Body of pancreas (tissue), 4 donors: Measurements from ENCODE around the gene MACO1. TPM values are rescaled to one million over a fixed set of nuclear protein-coding genes. Genes with fewer than 3 reads are reported as not detected.
A peak's percentile ranks its signal among the peaks of the same experiment; 100 is the strongest.

Experiments
- ATAC-seq: fragments of 150-250 bp; one replicate; pipeline ENCODE4 v1.9.1; 2016
- DNase-seq, 4 donors: peaks; one replicate each; pipeline ENCODE4 v3.0.0-alpha.2; 2019
- H3K27ac ChIP-seq, 4 donors: fragments of 200-600 bp; sonication (generic); 1 replicate in 3 of 4; 2 replicates in 1 of 4; pipeline versions ENCODE4 v1.5.1 to v1.6.1; 2016 to 2019; ENCODE audit warnings: mild to moderate bottlenecking in 1 of 4, mixed read lengths in 1 of 4, moderate library complexity in 1 of 4
- H3K27me3 ChIP-seq, 2 donors: fragments of 200-600 bp; sonication (generic); one replicate each; pipeline ENCODE4 v1.6.0; 2016; ENCODE audit warnings: mild to moderate bottlenecking in 1 of 2
- H3K36me3 ChIP-seq, 2 donors: fragments of 200-600 bp; sonication (generic); replicated peaks in 1 of 2; 2 replicates each; pipeline ENCODE4 v1.5.1; 2016; ENCODE audit warnings: low read depth in 2 of 2; ENCODE audit not compliant: insufficient read depth in 1 of 2
- H3K4me1 ChIP-seq: fragments of 200-600 bp; sonication (generic); one replicate; pipeline ENCODE4 v1.6.0; 2016
- H3K4me3 ChIP-seq, 2 donors: fragments of 200-600 bp; sonication (generic); 1 replicate in 1 of 2; 2 replicates in 1 of 2; pipeline ENCODE4 v1.5.1; 2016 to 2019
- H3K9me3 ChIP-seq, 3 donors: fragments of 200-600 bp; sonication (generic); 1 replicate in 2 of 3; 2 replicates in 1 of 3; pipeline ENCODE4 v1.5.1; 2016
- POLR2A ChIP-seq, 3 donors: fragments of 450-650 bp; IDR thresholded peaks; one replicate each; pipeline ENCODE4 v1.6.1; 2016; ENCODE audit warnings: antibody characterized with exemption in 3 of 3, mild to moderate bottlenecking in 2 of 3
- WGBS, 2 donors: methylation state at CpG; one replicate each; pipeline ENCODE4 v1.1.5; 2017; 5-methylcytosine and 5-hydroxymethylcytosine counted together
- intact Hi-C: fragments of 100-400 bp; cut with DNase I; formaldehyde crosslinking; loops from one replicate; pipeline ENCODE4 v1.15.1; 2023
- total RNA-seq, 2 donors: library from RNA; depleted of rRNA; stranded (reverse); fragments of >200 nt; gene quantifications; one replicate each; pipeline ENCODE4 v1.1.0, GENCODE V29; 2016
- TF ChIP-seq, protein P1 (sequence below), 7 experiments: fragments of 450-650 bp in 4 of 7; fragments of 200-600 bp in 3 of 7; sonication (generic) in 3 of 7; IDR thresholded peaks; one replicate each; pipeline ENCODE4 v1.5.1; 2016 to 2019; ENCODE audit warnings: antibody characterized with exemption in 7 of 7

Gene MACO1
- total RNA-seq, 2 donors from 2014 or later, result 21.3 to 23.4 TPM

DNA sequence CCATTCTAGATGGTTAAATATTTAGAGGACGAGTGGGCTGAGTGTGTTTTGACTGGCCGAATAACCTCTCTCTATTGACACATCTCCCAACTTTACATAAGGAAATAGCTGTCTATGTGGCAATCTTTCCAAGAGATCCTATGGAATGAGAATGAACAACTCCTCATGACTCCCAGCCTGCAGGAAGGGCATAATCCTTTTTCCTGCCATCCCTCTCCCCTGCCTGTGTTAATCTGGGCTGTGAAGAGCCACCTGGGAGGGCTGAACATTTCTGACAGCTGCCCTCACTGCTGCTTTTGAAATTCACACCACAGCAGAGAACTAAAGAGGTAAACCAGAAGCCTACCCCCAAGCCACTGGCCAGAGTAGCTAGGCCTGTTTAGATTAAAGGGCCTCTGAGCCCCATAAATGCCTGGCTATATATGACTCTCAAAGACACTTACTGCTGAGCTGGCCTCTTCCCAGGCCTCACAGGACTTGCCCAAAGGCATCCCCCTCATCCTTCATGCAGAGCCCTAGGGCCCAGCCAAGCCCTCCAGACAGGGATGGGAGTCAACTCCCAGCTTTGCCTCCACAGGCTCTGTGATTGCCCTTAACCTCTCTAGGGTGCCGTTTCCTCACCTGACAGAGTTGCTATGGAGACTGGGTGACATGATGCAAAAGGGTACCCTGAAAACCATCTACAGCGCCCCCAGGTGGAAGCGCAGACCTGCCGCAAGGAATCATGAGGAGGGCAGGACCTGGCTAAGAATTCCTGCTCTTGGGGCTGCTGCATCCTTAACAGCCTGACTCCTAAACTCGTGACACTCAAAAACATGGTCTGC is 70.8 kb downstream of the MACO1 start:
- ATAC-seq, result no peak

DNA sequence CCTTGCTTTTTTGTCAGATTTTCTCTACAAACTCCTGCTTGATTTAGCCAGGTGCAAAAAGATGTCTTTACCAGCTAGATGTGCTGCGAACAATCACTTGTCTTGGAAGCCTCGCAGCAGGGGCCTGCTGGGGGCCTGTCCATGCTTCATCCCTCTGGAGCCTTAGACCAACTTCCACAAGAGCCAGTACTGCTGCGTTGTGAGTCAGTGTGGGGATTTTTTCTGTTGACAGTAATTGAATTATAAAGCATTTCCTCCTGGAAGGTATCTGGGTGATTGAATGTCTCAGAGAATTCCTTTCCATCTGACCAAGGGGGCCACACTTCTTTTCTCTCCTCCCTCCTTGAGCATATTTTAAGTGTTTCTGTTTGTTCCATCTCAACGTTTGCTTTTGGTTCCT is 72.3 kb downstream of the MACO1 start:
- no peak for ATAC-seq
- no peak for TF ChIP-seq POLR2A (IDR thresholded peaks at IDR 0.05)
- peaks cover 2 to 4% of the 10 kb centered on the region in 2 donors for H3K36me3 ChIP-seq
- H3K4me3 ChIP-seq, result no peak overlapping the region
- H3K4me1 ChIP-seq, result no peaks in the 10 kb centered on the region
- no peak overlapping the region for H3K27ac ChIP-seq
- no peak for DNase-seq
- H3K9me3 ChIP-seq, result no peaks in the 10 kb centered on the region
- WGBS, 2 donors, result 71 to 75% methylated on average over 4 of the region's 4 CpGs
- intact Hi-C loops, result loop anchor here (5.0 kb wide), 1 partner anchor 304 kb away; no protein-coding TSS in a partner anchor
- H3K27me3 ChIP-seq, result no peaks in the 10 kb centered on the region

More for the DNA sequence above, 70.8 kb downstream of the MACO1 start:
- WGBS, 2 donors, result 62 to 66% methylated on average over 5 to 7 of the region's 7 CpGs
- no peaks in the 10 kb centered on the region for H3K27me3 ChIP-seq
- peaks cover 2 to 11% of the 10 kb centered on the region in 2 donors for H3K36me3 ChIP-seq
- no peak for TF ChIP-seq POLR2A (IDR thresholded peaks at IDR 0.05)
- TF ChIP-seq, protein P1, sequence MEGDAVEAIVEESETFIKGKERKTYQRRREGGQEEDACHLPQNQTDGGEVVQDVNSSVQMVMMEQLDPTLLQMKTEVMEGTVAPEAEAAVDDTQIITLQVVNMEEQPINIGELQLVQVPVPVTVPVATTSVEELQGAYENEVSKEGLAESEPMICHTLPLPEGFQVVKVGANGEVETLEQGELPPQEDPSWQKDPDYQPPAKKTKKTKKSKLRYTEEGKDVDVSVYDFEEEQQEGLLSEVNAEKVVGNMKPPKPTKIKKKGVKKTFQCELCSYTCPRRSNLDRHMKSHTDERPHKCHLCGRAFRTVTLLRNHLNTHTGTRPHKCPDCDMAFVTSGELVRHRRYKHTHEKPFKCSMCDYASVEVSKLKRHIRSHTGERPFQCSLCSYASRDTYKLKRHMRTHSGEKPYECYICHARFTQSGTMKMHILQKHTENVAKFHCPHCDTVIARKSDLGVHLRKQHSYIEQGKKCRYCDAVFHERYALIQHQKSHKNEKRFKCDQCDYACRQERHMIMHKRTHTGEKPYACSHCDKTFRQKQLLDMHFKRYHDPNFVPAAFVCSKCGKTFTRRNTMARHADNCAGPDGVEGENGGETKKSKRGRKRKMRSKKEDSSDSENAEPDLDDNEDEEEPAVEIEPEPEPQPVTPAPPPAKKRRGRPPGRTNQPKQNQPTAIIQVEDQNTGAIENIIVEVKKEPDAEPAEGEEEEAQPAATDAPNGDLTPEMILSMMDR (IDR thresholded peaks at IDR 0.05), result peak in 1 of 7 experiments; percentile 3
- no peak for DNase-seq
- H3K4me1 ChIP-seq, result no peaks in the 10 kb centered on the region
- intact Hi-C loops, result loop anchor here (5.0 kb wide), 1 partner anchor 306 kb away; no protein-coding TSS in a partner anchor
- no peaks in the 10 kb centered on the region for H3K9me3 ChIP-seq
- H3K27ac ChIP-seq, result no peak overlapping the region
- no peak overlapping the region for H3K4me3 ChIP-seq

DNA sequence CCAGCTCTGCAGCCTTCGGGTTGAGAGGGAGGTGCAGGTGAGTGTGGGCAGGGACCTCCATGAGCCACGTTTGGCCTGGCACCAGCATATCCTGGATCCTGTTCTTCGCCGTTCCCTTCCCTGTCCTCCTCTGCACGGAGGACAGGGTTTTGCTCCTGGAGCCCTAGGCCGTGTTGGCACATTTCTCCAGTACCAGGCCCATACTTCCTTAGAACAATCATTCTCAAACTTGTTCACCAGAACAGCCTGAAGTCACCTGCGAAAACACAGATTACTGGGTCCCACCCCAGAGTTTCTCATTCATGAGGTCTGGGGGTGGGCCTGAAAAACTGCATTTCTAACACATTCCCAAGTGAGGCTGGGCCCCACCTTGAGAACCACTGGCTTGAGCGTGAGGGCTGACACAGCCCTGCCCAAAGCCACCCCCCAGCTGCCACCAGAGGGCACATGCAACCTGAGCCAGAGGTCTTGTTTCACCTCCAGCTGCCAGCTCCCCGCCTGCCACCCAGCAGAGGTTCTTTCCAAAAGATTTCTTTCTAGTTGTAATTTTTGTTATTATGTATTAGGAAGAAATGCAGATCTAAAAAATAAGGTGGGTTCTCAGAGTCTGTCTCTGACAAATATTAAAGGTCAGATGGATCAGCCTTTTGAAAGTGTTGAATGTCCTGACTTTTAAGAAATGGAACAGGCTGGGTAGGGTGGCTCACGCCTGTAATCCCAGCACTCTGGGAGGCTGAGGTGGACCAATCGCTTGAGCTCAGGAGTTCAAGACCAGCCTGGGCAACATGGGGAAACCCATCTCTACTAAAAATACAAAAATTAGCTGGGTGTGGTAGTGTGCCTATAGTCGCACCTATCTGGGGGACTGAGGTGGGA is 73.1 kb downstream of the MACO1 start:
- ATAC-seq (peak; percentile 88), DNase-seq (peak; percentile 69 to 82 (median 75))
- TF ChIP-seq, protein P1 (IDR thresholded peaks at IDR 0.05), result peak; percentile 28 to 72 (median 63)
- no peak for TF ChIP-seq POLR2A (IDR thresholded peaks at IDR 0.05)
- Histone ChIP-seq H3K4me3 (no peak overlapping the region), H3K27me3 (no peaks in the 10 kb centered on the region), H3K4me1 (no peaks in the 10 kb centered on the region), H3K9me3 (no peaks in the 10 kb centered on the region), H3K27ac (no peak overlapping the region), H3K36me3 (peaks cover 0 to 1% of the 10 kb centered on the region in 2 donors)
- 61 to 65% methylated on average over 11 to 12 of the region's 12 CpGs for WGBS, 2 donors
- intact Hi-C loops, result loop anchor here (5.0 kb wide), 1 partner anchor 304 kb away; no protein-coding TSS in a partner anchor

DNA sequence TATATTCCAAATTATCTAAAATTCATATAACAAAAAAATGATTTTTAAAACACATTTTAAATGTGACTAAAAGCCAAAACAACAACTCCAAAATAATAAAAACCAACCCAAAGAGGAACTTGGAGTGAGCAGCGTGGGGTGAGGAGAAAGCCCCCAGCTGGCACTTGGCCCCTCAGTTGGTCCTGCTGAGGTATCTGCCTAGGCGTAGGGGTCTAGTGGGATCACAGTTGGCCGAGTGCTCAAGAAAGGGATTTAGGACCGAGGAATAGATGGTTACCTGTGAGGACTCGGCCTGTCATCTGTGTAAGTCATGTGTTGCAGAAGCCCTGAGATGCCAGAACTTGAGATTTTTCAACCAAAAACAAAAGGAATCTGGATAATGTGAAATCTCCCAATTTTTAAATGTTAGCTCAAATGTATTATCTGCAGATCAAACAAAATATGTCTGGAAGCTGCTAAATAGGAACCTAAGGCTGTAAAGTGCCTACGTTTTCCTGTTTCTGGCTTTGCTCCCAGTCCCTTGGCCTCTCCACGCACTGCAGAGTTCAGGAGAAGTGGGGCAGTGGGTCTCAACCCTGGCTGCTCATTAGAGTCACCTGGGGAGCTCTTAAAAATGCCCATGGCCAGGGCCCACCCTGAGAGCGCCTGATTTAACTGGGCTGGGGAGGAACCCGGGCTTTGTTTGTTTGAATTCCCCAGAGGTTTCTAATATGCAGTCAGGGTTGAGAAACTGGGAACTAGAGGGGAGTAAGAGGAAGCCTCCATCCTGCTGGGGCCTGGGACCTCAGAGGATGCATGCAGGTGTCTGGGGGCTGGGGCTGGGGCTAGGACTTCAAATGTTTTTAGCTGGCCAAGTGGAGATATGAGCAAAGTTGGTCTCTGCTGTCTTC is 74.3 kb downstream of the MACO1 start:
- no peaks in the 10 kb centered on the region for H3K27me3 ChIP-seq
- intact Hi-C loops, result loop anchor here (5.0 kb wide), 1 partner anchor 302 kb away; no protein-coding TSS in a partner anchor
- H3K27ac ChIP-seq, result no peak overlapping the region
- no peak for DNase-seq
- H3K4me1 ChIP-seq, result no peaks in the 10 kb centered on the region
- WGBS, 2 donors, result 59 to 60% methylated on average over 9 of the region's 9 CpGs
- H3K4me3 ChIP-seq, result no peak overlapping the region
- H3K36me3 ChIP-seq, result no peaks in the 10 kb centered on the region
- TF ChIP-seq, protein P1 (IDR thresholded peaks at IDR 0.05), result no peak
- no peak for TF ChIP-seq POLR2A (IDR thresholded peaks at IDR 0.05)
- no peak for ATAC-seq
- H3K9me3 ChIP-seq, result no peaks in the 10 kb centered on the region
